OCI-LY7 (cell line): ENCODE data around the gene TP73. TPM values are rescaled to one million over a fixed set of nuclear protein-coding genes. Genes with fewer than 3 reads are reported as not detected.
A peak's percentile ranks its signal among the peaks of the same experiment; 100 is the strongest.

Source experiments
- BruUV-seq: library from RNA; stranded (reverse); fragments of 400-500 nt; replicated peaks from 2 replicates; lab custom pipeline; 2021; lab: Mats Ljungman, UMichigan
- CTCF ChIA-PET: fragments of 300-600 bp; sonication (Branson Sonifier 250); formaldehyde crosslinking; loops from one replicate; lab custom pipeline; 2022; ENCODE audit warnings: antibody characterized with exemption; ENCODE audit not compliant: unreplicated experiment; lab: Charles Lee
- POLR2A ChIA-PET: fragments of 300-600 bp; sonication (Branson Sonifier 250); formaldehyde crosslinking; loops from one replicate; lab custom pipeline; 2022; ENCODE audit warnings: antibody characterized with exemption; lab: Charles Lee
- DNase-seq: peaks from one replicate; pipeline ENCODE4 v3.0.0-alpha.2; 2015; ENCODE audit warnings: low spot score
- H2AFZ ChIP-seq: fragments of 200-600 bp; sonication (generic), shearing (Covaris generic); 2 replicates; pipeline ENCODE4 v1.6.1; 2014; ENCODE audit warnings: mild to moderate bottlenecking, antibody characterized with exemption, low read length, moderate library complexity
- H3K27ac ChIP-seq: fragments of 200-600 bp; sonication (generic); 2 replicates; pipeline ENCODE4 v1.5.1; 2014; ENCODE audit warnings: mixed run types, low read depth, mild to moderate bottlenecking, moderate library complexity, low read length, inconsistent platforms; ENCODE audit not compliant: poor library complexity, severe bottlenecking
- H3K36me3 ChIP-seq: fragments of 200-600 bp; sonication (generic); 2 replicates; pipeline ENCODE4 v1.6.1; 2014; ENCODE audit warnings: mild to moderate bottlenecking, antibody characterized with exemption, low read length, moderate library complexity, mixed read lengths; ENCODE audit not compliant: insufficient read depth
- H3K4me1 ChIP-seq: fragments of 200-600 bp; sonication (generic); 2 replicates; pipeline ENCODE4 v1.5.1; 2014; ENCODE audit warnings: mild to moderate bottlenecking, low read length; ENCODE audit not compliant: insufficient read depth, poor library complexity, severe bottlenecking
- H3K4me2 ChIP-seq: fragments of 200-600 bp; sonication (generic); 2 replicates; pipeline ENCODE4 v1.6.1; 2014; ENCODE audit warnings: mild to moderate bottlenecking, low read length
- H3K4me3 ChIP-seq: fragments of 200-600 bp; sonication (generic); 2 replicates; pipeline ENCODE4 v1.5.1; 2014; ENCODE audit warnings: mild to moderate bottlenecking, low read depth, low read length; ENCODE audit not compliant: poor library complexity, severe bottlenecking
- H3K79me2 ChIP-seq: fragments of 200-600 bp; sonication (generic); 2 replicates; pipeline ENCODE4 v1.6.1; 2016; ENCODE audit warnings: low read depth, mild to moderate bottlenecking, low read length, moderate library complexity, mixed read lengths; ENCODE audit not compliant: insufficient read depth
- H3K9me2 ChIP-seq: fragments of 200-600 bp; sonication (generic); 2 replicates; pipeline ENCODE4 v1.6.1; 2016; ENCODE audit warnings: mild to moderate bottlenecking, low read length, mixed read lengths; ENCODE audit not compliant: insufficient read depth
- H3K9me3 ChIP-seq: fragments of 200-600 bp; sonication (generic); 2 replicates; pipeline ENCODE4 v1.6.1; 2014; ENCODE audit warnings: mild to moderate bottlenecking, mixed run types, low read length, mixed read lengths
- H4K20me1 ChIP-seq: fragments of 200-600 bp; sonication (generic); 2 replicates; pipeline ENCODE4 v1.6.1; 2014; ENCODE audit warnings: mild to moderate bottlenecking, antibody characterized with exemption, low read length, moderate library complexity, mixed read lengths; ENCODE audit not compliant: insufficient read depth
- EZH2phosphoT487 ChIP-seq: fragments of 200-600 bp; sonication (generic); IDR thresholded peaks from 2 replicates; pipeline ENCODE4 v1.6.1; 2018; ENCODE audit warnings: low read depth, borderline replicate concordance, mild to moderate bottlenecking, mixed run types, antibody characterized with exemption, low read length, moderate library complexity, mixed read lengths
- intact Hi-C: fragments of 100-400 bp; cut with micrococcal nuclease; formaldehyde crosslinking; loops from one replicate; pipeline ENCODE4 v1.10.0; 2022; ENCODE audit not compliant: unreplicated experiment
- total RNA-seq, 2 experiments: library from RNA; depleted of rRNA in 1 of 2; stranded (reverse); fragments of >200 nt in 1 of 2; shearing (Covaris generic) in 1 of 2; gene quantifications; 2 replicates each; pipeline ENCODE4 v1.2.3, GENCODE V29; 2014 to 2022
- TF ChIP-seq, protein P1 (sequence below): fragments of 200-600 bp; sonication (generic); conservative IDR thresholded peaks from 2 replicates; pipeline ENCODE4 v1.5.1; 2014; ENCODE audit warnings: mild to moderate bottlenecking, antibody characterized with exemption, low read length, moderate library complexity, mixed read lengths

The TP73 gene
- total RNA-seq, 2 experiments from 2014 or later: 0.48 TPM; not detected in 1

DNA sequence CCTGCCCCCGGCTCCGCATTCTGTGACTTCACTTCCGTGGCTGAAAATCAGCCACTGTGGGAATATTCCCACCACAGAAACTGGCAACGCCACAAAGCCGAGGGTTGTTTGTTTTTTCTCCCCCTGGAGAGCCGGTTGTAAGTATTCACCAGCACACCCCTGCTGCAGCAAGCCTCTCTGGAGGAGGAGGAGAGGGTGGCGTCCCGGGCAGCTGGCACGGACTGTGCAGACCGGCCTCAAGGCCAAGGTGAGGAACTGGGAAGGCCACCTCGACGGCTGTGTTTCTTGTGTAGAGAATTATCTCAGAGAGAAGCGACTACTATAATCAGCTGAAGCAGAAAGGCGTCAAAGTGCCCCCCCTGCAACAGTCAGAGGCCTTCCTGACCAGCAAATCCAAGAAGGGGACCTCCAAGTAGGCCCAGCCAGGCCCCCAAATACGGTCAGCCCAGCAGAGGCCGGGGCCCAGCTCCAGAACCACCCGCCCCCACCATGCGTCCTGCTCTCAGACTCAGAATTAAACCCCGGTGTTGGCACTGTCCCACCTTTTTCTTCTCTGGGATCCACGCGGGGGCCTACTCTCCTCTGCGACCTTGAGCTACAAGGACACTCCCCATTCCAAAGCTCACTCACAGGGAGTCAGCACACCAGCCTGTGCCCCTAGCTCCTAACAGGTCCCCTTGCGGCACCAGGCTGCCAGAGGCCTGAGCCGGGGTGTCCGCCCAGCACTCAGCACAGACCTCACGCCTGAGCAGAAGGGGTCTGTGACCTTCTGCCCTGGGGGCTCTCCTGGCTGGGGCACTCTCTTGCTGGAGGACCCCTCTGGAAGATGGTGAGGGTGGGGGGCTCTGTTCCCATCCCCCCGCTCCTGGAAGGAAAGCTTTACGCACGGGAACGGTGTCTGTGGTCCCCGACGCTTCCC is 119.1 kb downstream of the TP73 start:
- no peak for DNase-seq
- intact Hi-C loops: loop anchor here (5.0 kb wide), 1 partner anchor 131 kb away; the partner anchor contains the start of gene C1orf174
- H4K20me1 ChIP-seq: no peaks in the 10 kb centered on the region
- H3K9me2 ChIP-seq: no peaks in the 10 kb centered on the region
- no TSS peak for BruUV-seq
- CTCF ChIA-PET: interaction anchor here (0.6 kb wide), 1 partner anchor 16 kb away, joined by 4 read pairs; no protein-coding TSS in a partner anchor
- H2AFZ ChIP-seq: peak overlapping the region; percentile 79; the same call in 1 of the 2 replicates
- no peaks in the 10 kb centered on the region for H3K36me3 ChIP-seq
- POLR2A ChIA-PET: no interaction called here
- H3K9me3 ChIP-seq: no peaks in the 10 kb centered on the region
- peaks cover 22% of the 10 kb centered on the region for H3K4me1 ChIP-seq
- H3K27ac ChIP-seq: no peak overlapping the region
- H3K79me2 ChIP-seq: no peaks in the 10 kb centered on the region
- peak overlapping the region; percentile 95 for H3K4me2 ChIP-seq
- peak overlapping the region; percentile 72 for H3K4me3 ChIP-seq
- TF ChIP-seq, protein P1, sequence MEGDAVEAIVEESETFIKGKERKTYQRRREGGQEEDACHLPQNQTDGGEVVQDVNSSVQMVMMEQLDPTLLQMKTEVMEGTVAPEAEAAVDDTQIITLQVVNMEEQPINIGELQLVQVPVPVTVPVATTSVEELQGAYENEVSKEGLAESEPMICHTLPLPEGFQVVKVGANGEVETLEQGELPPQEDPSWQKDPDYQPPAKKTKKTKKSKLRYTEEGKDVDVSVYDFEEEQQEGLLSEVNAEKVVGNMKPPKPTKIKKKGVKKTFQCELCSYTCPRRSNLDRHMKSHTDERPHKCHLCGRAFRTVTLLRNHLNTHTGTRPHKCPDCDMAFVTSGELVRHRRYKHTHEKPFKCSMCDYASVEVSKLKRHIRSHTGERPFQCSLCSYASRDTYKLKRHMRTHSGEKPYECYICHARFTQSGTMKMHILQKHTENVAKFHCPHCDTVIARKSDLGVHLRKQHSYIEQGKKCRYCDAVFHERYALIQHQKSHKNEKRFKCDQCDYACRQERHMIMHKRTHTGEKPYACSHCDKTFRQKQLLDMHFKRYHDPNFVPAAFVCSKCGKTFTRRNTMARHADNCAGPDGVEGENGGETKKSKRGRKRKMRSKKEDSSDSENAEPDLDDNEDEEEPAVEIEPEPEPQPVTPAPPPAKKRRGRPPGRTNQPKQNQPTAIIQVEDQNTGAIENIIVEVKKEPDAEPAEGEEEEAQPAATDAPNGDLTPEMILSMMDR: no peak
- no peak for TF ChIP-seq EZH2phosphoT487

DNA sequence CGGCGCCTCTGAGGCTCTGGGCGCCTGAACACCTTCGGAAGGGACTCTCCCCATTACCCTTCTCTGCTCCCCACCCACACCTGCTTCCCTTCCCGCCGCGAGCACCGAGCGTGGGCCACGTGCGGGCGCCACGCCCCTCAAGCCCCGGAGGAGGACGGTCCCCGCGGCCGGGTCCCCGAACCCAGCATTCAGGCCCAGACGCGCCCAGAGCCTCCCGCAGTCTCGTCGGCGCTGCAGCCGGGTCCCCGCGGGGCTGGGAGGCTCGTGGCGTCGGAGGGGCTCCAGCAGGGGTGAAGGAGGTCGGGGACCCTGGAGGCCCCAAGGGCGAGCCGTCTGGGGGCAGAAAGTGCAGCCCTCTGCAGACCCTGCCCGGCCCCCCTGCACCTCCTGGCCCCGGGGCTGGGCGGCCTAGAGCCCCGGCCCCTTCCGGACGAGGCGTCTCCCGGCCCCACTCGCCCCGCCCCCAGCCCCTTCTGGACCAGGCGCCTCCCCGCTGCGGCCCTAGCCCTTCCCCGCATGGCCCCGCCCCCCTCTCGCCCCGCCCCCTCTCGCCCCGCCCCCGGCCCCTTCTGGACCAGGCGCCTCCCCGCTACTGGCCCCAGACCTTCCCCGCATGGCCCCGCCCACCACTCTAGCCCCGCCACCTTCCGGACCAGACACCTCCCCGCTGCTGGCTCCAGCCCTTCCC is 119.9 kb downstream of the TP73 start:
- peak overlapping the region; percentile 79; the same call in 1 of the 2 replicates for H2AFZ ChIP-seq
- no peaks in the 10 kb centered on the region for H3K9me2 ChIP-seq
- peaks cover 22% of the 10 kb centered on the region for H3K4me1 ChIP-seq
- BruUV-seq: no TSS peak
- CTCF ChIA-PET: no interaction called here
- intact Hi-C loops: loop anchor here (5.0 kb wide), 1 partner anchor 130 kb away; the partner anchor contains the start of gene C1orf174
- H3K36me3 ChIP-seq: no peaks in the 10 kb centered on the region
- H3K4me2 ChIP-seq: peak overlapping the region; percentile 95
- H3K79me2 ChIP-seq: no peaks in the 10 kb centered on the region
- DNase-seq: peak; percentile 91
- no peaks in the 10 kb centered on the region for H3K9me3 ChIP-seq
- POLR2A ChIA-PET: no interaction called here
- H3K4me3 ChIP-seq: peak overlapping the region; percentile 72
- H3K27ac ChIP-seq: no peak overlapping the region
- TF ChIP-seq EZH2phosphoT487: no peak
- TF ChIP-seq, protein P1: no peak
- H4K20me1 ChIP-seq: no peaks in the 10 kb centered on the region
